SK-N-SH treated with all-trans-retinoic acid at 6 μM for 48 hours (cell line): ENCODE measurements around the gene HNF4A.

ENCODE experiments used
- ATAC-seq: fragments of 200-7000 bp; cut with Tn5 transposase; 3 replicates; pipeline ENCODE4 v1.9.1; 2020; ENCODE audit warnings: mild to moderate bottlenecking, moderate library complexity
- ARNTL ChIP-seq: fragments of 450-650 bp; formaldehyde crosslinking; IDR thresholded peaks from 2 replicates; pipeline ENCODE4 v1.5.0; 2020; ENCODE audit warnings: low read depth, mild to moderate bottlenecking, moderate library complexity, borderline replicate concordance
- CSDC2 ChIP-seq: fragments of 250-450 bp; sonication (Bioruptor Pico); IDR thresholded peaks from 2 replicates; pipeline ENCODE4 v1.5.0; 2020; ENCODE audit warnings: mild to moderate bottlenecking, moderate library complexity
- GLIS3 ChIP-seq: fragments of 250-450 bp; sonication (Bioruptor Pico); IDR thresholded peaks from 2 replicates; pipeline ENCODE4 v1.5.0; 2020; ENCODE audit warnings: mild to moderate bottlenecking, moderate library complexity
- OSR1 ChIP-seq: fragments of 250-450 bp; sonication (Bioruptor Pico); IDR thresholded peaks from 2 replicates; pipeline ENCODE4 v1.8.0; 2022; ENCODE audit warnings: moderate library complexity, mild to moderate bottlenecking, inconsistent platforms
- RARB ChIP-seq: fragments of 250-450 bp; sonication (Bioruptor Pico); IDR thresholded peaks from 2 replicates; pipeline ENCODE4 v1.8.0; 2021; ENCODE audit warnings: mild to moderate bottlenecking, moderate library complexity
- SNAI2 ChIP-seq: fragments of 250-450 bp; sonication (Bioruptor Pico); IDR thresholded peaks from 2 replicates; pipeline ENCODE4 v1.5.0; 2020; ENCODE audit warnings: mild to moderate bottlenecking, moderate library complexity
- TCF4 ChIP-seq: fragments of 250-450 bp; sonication (Bioruptor Pico); IDR thresholded peaks from 2 replicates; pipeline ENCODE4 v1.8.0; 2021; ENCODE audit warnings: mild to moderate bottlenecking, moderate library complexity, borderline replicate concordance
- TOX ChIP-seq: fragments of 250-450 bp; sonication (Bioruptor Pico); IDR thresholded peaks from 2 replicates; pipeline ENCODE4 v1.8.0; 2021; ENCODE audit warnings: mild to moderate bottlenecking, moderate library complexity, borderline replicate concordance
- ZC3H10 ChIP-seq: fragments of 250-450 bp; sonication (Bioruptor Pico); IDR thresholded peaks from 2 replicates; pipeline ENCODE4 v1.5.1; 2021; ENCODE audit warnings: mild to moderate bottlenecking, moderate library complexity
- ZFP30 ChIP-seq: fragments of 450-650 bp; formaldehyde crosslinking; IDR thresholded peaks from 2 replicates; pipeline ENCODE4 v1.5.0; 2022; ENCODE audit warnings: mild to moderate bottlenecking, moderate library complexity
- ZNF565 ChIP-seq: fragments of 450-650 bp; formaldehyde crosslinking; conservative IDR thresholded peaks from 2 replicates; pipeline ENCODE4 v1.5.0; 2020; ENCODE audit warnings: low read depth, mild to moderate bottlenecking, moderate library complexity
- ZNF70 ChIP-seq: fragments of 450-650 bp; formaldehyde crosslinking; IDR thresholded peaks from 2 replicates; pipeline ENCODE4 v1.5.0; 2020; ENCODE audit warnings: mild to moderate bottlenecking, moderate library complexity
- TF ChIP-seq, protein P1 (sequence below): fragments of 250-450 bp; sonication (Bioruptor Pico); IDR thresholded peaks from 2 replicates; pipeline ENCODE4 v1.5.1; 2020; ENCODE audit warnings: low read depth, mild to moderate bottlenecking, moderate library complexity
- TF ChIP-seq, protein P2 (sequence below): fragments of 250-450 bp; sonication (Bioruptor Pico); IDR thresholded peaks from 2 replicates; pipeline ENCODE4 v1.5.1; 2021; ENCODE audit warnings: mild to moderate bottlenecking, moderate library complexity
- TF ChIP-seq, protein P3 (sequence below): fragments of 250-450 bp; sonication (Bioruptor Pico); IDR thresholded peaks from 2 replicates; pipeline ENCODE4 v1.5.0; 2020; ENCODE audit warnings: mild to moderate bottlenecking, moderate library complexity
- TF ChIP-seq, protein P4 (sequence below): fragments of 250-450 bp; sonication (Bioruptor Pico); IDR thresholded peaks from 2 replicates; pipeline ENCODE4 v1.8.0; 2021; ENCODE audit warnings: low read depth, mild to moderate bottlenecking, moderate library complexity, borderline replicate concordance

The HNF4A gene

DNA sequence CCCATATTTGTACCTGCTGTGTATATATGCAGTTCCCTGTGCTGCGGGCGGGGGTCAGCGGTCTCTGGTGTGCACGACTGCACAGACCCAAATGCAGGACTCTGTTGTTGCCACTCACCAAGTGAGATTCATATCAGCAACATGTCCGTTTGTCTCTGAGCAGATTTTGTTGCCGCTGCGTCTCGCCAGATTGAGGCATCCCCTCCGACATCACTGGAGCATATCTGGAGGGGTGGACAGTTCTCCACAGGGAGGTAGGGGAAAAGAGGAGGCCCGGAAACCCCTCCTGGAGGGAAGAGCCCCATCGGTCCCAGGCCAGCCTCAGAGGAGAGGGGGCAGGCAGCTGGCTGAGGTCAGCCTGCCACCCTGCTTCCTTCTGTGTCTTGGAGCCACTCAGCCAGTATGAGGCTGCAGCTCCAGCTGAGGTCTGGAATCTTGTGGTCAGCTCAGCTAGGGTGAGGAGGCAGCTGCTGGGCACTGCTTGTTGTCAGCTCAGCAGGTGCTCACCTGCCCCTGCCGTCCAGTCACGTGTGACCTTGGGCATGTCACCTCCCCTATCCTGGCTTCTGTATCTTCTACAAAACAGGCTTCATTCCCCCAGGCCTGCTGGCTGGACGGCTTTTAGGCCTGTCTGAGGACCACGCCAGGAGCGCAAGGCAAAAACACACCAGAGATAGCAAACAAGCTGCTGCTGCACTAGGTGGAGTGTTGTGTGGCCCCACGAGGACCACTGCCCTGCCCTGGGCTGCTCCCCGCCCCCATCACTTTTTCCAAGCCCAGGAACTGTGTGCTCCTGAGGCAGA is 47.1 kb downstream of the HNF4A start:
- ATAC-seq = peak; percentile 42; the same call in 2 of the 3 replicates
- TF ChIP-seq ZNF70 (CRISPR knock-in tag) (no peak), RARB (no peak), SNAI2 (CRISPR knock-in tag) (no peak), ZC3H10 (CRISPR knock-in tag) (no peak), ARNTL (CRISPR knock-in tag) (no peak), CSDC2 (CRISPR knock-in tag) (no peak), ZFP30 (CRISPR knock-in tag) (no peak), TOX (CRISPR knock-in tag) (no peak), TCF4 (CRISPR knock-in tag) (no peak)
- TF ChIP-seq, protein P1, sequence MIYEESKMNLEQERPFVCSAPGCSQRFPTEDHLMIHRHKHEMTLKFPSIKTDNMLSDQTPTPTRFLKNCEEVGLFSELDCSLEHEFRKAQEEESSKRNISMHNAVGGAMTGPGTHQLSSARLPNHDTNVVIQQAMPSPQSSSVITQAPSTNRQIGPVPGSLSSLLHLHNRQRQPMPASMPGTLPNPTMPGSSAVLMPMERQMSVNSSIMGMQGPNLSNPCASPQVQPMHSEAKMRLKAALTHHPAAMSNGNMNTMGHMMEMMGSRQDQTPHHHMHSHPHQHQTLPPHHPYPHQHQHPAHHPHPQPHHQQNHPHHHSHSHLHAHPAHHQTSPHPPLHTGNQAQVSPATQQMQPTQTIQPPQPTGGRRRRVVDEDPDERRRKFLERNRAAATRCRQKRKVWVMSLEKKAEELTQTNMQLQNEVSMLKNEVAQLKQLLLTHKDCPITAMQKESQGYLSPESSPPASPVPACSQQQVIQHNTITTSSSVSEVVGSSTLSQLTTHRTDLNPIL (CRISPR knock-in tag) = no peak
- TF ChIP-seq, protein P2, sequence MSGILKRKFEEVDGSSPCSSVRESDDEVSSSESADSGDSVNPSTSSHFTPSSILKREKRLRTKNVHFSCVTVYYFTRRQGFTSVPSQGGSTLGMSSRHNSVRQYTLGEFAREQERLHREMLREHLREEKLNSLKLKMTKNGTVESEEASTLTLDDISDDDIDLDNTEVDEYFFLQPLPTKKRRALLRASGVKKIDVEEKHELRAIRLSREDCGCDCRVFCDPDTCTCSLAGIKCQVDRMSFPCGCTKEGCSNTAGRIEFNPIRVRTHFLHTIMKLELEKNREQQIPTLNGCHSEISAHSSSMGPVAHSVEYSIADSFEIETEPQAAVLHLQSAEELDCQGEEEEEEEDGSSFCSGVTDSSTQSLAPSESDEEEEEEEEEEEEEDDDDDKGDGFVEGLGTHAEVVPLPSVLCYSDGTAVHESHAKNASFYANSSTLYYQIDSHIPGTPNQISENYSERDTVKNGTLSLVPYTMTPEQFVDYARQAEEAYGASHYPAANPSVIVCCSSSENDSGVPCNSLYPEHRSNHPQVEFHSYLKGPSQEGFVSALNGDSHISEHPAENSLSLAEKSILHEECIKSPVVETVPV = no peak

DNA sequence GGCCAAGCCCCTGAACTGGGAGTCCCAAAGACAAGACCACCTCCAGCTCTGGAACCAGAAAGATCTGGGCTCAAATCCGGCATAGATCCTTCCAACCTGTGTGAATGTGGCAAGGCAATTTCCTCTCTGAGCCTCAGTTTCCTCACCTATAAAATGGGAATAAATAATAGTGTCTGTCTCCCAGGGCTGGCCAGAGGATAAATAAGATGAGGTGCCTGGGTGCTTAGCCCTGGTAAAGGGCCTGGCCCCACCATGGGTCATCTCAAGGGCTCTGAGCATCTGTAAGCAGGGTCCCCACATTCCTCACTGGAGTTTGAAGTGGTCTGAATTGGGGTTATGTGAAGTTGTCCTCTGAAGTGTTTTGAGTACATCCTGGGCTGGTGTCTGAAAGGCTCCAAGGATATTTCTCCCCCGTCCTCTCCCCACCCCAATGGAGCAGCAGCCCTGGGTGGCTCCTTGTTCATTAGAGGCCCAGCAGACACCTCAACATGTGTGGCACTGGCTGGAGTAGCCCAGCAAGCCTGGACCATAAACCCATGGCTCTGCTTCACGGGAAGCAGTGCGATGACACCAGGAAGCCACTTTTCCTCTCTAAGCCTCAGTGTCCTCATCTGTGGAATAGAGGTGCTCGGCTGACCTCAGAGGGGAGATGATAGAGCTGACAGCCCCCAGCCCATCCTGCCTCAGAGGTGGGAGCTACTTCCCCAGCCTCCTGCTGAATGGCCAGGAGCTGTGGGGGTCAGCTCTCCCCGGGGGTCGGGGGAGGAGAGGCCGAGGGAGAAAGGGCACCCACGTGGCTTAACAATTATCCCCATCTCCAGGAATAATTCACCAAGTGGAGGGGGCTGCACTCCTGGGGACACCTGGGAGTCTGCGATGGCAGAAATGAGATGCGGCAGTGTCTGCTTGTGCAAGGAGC is 48.0 kb downstream of the HNF4A start:
- no peak for ATAC-seq
- TF ChIP-seq ZFP30 (CRISPR knock-in tag) (no peak), OSR1 (no peak), RARB (no peak), ZC3H10 (CRISPR knock-in tag) (no peak), GLIS3 (CRISPR knock-in tag) (no peak), TCF4 (CRISPR knock-in tag) (no peak), ZNF70 (CRISPR knock-in tag) (no peak), ZNF565 (no peak)
- TF ChIP-seq, protein P2 = no peak
- TF ChIP-seq, protein P3, sequence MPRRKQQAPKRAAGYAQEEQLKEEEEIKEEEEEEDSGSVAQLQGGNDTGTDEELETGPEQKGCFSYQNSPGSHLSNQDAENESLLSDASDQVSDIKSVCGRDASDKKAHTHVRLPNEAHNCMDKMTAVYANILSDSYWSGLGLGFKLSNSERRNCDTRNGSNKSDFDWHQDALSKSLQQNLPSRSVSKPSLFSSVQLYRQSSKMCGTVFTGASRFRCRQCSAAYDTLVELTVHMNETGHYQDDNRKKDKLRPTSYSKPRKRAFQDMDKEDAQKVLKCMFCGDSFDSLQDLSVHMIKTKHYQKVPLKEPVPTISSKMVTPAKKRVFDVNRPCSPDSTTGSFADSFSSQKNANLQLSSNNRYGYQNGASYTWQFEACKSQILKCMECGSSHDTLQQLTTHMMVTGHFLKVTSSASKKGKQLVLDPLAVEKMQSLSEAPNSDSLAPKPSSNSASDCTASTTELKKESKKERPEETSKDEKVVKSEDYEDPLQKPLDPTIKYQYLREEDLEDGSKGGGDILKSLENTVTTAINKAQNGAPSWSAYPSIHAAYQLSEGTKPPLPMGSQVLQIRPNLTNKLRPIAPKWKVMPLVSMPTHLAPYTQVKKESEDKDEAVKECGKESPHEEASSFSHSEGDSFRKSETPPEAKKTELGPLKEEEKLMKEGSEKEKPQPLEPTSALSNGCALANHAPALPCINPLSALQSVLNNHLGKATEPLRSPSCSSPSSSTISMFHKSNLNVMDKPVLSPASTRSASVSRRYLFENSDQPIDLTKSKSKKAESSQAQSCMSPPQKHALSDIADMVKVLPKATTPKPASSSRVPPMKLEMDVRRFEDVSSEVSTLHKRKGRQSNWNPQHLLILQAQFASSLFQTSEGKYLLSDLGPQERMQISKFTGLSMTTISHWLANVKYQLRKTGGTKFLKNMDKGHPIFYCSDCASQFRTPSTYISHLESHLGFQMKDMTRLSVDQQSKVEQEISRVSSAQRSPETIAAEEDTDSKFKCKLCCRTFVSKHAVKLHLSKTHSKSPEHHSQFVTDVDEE (CRISPR knock-in tag) = no peak
- TF ChIP-seq, protein P4, sequence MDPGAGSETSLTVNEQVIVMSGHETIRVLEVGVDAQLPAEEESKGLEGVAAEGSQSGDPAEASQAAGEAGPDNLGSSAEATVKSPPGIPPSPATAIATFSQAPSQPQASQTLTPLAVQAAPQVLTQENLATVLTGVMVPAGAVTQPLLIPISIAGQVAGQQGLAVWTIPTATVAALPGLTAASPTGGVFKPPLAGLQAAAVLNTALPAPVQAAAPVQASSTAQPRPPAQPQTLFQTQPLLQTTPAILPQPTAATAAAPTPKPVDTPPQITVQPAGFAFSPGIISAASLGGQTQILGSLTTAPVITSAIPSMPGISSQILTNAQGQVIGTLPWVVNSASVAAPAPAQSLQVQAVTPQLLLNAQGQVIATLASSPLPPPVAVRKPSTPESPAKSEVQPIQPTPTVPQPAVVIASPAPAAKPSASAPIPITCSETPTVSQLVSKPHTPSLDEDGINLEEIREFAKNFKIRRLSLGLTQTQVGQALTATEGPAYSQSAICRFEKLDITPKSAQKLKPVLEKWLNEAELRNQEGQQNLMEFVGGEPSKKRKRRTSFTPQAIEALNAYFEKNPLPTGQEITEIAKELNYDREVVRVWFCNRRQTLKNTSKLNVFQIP (CRISPR knock-in tag) = no peak
